ENCODE results near the gene CYGB. TPM values are rescaled to one million over a fixed set of nuclear protein-coding genes. Genes with fewer than 3 reads are reported as not detected.
"Not testable (repeated sequence)": the region's sequence is repeated elsewhere in the genome, so short reads cannot be mapped to it uniquely, and the experiment has no call there.

The CYGB gene
- total RNA-seq, 6 experiments from 2014 or later: 0.26 to 0.66 (median 0.33) TPM

DNA sequence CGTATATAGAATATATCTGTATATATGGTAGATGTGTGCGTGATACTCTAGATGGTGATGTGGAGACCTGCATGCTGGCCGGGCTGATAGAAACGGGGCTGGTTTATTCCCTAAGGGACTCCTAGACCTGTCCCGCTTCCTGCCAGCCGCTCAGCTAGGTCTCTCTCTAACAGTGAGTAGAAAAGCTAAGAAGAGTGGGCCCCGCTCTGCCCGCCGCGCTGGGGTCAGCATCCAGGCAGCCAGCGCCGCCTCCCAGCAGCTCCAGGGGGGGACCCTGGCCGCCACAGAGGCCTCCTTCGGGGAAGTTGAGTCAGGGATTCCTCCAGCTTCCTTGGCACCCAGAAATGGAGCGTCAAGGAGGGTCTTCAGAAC lies 9.4 kb downstream of the CYGB start:
- Mint-ChIP-seq H3K27ac (no peak overlapping the region; the same call in 1 of the 2 replicates), H3K36me3 (ENCODE audit: low read depth) (no peaks in the 10 kb centered on the region), H3K4me3 (no peak overlapping the region), H3K9me3 (no peaks in the 10 kb centered on the region), H3K27me3 (ENCODE audit: insufficient read depth) (no peaks in the 10 kb centered on the region; the same call in 1 of the 2 replicates), H3K4me1 (ENCODE audit: low read depth) (peaks cover 52% of the 10 kb centered on the region)
- DNase-seq: no peak
- TF ChIP-seq, protein P1, sequence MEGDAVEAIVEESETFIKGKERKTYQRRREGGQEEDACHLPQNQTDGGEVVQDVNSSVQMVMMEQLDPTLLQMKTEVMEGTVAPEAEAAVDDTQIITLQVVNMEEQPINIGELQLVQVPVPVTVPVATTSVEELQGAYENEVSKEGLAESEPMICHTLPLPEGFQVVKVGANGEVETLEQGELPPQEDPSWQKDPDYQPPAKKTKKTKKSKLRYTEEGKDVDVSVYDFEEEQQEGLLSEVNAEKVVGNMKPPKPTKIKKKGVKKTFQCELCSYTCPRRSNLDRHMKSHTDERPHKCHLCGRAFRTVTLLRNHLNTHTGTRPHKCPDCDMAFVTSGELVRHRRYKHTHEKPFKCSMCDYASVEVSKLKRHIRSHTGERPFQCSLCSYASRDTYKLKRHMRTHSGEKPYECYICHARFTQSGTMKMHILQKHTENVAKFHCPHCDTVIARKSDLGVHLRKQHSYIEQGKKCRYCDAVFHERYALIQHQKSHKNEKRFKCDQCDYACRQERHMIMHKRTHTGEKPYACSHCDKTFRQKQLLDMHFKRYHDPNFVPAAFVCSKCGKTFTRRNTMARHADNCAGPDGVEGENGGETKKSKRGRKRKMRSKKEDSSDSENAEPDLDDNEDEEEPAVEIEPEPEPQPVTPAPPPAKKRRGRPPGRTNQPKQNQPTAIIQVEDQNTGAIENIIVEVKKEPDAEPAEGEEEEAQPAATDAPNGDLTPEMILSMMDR (IDR thresholded peaks at IDR 0.05): no peak

DNA sequence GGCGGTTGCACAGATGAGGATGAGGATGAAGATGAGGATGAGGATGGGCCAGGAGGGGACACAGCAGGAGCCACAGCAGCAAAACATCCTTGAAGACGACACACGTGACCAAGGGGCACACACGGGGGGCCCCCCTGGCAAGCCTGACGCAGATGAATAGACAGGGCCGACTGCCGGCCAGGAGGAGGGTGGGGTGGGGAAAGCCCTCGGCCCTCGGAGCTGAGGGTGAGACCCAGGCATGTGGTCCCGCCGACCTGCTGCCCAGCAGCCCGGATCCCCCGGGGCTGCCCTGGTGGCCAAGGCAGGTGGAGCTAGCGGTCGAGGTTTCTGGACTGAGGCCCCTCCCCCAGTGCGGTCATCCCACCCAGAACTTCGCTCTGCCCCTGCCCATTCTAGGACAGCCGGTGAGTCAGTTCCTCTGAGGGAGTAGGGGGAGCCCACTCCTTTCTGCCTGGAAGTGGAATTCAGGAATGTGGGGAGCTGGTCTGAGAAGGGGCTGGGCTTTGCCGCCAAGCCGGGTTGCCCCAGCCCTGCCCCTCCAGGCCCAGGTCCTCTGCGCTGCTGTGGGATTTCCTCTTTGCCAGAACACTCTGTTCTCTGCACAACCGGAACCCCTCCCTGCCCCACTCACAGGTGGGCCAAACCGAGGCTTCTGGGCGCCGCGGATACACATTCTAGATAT lies 9.9 kb downstream of the CYGB start:
- TF ChIP-seq, protein P1 (IDR thresholded peaks at IDR 0.05): no peak; the same call in 1 of the 2 replicates
- peak overlapping the region; percentile 39; the same call in 1 of the 2 replicates for H3K4me3 Mint-ChIP-seq

DNA sequence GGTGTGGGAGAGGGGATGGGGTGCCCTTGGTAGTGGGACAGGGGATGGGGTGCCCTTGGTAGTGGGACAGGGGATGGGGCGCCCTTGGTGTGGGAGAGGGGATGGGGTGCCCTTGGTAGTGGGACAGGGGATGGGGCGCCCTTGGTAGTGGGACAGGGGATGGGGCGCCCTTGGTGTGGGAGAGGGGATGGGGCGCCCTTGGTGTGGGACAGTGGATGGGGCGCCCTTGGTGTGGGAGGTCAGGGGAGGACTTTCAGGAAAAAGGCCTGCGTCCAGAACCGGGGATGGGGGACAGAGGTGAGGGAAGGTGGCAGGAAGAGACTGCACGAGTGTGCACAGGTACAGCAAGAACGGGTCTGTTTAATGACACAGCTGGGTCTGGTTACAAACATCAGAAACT lies 10.5 kb downstream of the CYGB start:
- not testable (repeated sequence) for H3K36me3 Mint-ChIP-seq (ENCODE audit: low read depth); H3K9me3 Mint-ChIP-seq; DNase-seq; H3K27ac Mint-ChIP-seq; H3K27me3 Mint-ChIP-seq (ENCODE audit: insufficient read depth)
- peaks cover 54% of the 10 kb centered on the region for H3K4me1 Mint-ChIP-seq (ENCODE audit: low read depth)
- H3K4me3 Mint-ChIP-seq: peak overlapping the region; percentile 39; the same call in 1 of the 2 replicates

More for the DNA sequence above, 9.9 kb downstream of the CYGB start:
- H3K27me3 Mint-ChIP-seq (ENCODE audit: insufficient read depth): no peaks in the 10 kb centered on the region; the same call in 1 of the 2 replicates
- peaks cover 57% of the 10 kb centered on the region for H3K4me1 Mint-ChIP-seq (ENCODE audit: low read depth)
- DNase-seq: no peak
- no peak overlapping the region; the same call in 1 of the 2 replicates for H3K27ac Mint-ChIP-seq
- H3K36me3 Mint-ChIP-seq (ENCODE audit: low read depth): no peaks in the 10 kb centered on the region
- no peaks in the 10 kb centered on the region for H3K9me3 Mint-ChIP-seq

DNA sequence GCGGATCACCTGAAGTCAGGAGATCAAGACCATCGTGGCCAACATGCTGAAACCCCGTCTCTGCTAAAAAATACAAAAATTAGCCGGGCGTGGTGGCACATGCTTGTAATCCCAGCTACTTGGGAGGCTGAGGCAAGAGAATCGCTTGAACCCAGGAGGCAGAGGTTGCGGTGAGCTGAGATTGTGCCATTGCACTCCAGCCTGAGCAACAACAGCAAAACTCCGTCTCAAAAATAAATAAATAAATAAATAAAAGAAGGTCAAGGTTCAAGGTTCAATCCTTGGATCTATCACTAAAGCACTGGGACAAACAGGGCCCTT lies 12.0 kb downstream of the CYGB start:
- DNase-seq: not testable (repeated sequence)

DNA sequence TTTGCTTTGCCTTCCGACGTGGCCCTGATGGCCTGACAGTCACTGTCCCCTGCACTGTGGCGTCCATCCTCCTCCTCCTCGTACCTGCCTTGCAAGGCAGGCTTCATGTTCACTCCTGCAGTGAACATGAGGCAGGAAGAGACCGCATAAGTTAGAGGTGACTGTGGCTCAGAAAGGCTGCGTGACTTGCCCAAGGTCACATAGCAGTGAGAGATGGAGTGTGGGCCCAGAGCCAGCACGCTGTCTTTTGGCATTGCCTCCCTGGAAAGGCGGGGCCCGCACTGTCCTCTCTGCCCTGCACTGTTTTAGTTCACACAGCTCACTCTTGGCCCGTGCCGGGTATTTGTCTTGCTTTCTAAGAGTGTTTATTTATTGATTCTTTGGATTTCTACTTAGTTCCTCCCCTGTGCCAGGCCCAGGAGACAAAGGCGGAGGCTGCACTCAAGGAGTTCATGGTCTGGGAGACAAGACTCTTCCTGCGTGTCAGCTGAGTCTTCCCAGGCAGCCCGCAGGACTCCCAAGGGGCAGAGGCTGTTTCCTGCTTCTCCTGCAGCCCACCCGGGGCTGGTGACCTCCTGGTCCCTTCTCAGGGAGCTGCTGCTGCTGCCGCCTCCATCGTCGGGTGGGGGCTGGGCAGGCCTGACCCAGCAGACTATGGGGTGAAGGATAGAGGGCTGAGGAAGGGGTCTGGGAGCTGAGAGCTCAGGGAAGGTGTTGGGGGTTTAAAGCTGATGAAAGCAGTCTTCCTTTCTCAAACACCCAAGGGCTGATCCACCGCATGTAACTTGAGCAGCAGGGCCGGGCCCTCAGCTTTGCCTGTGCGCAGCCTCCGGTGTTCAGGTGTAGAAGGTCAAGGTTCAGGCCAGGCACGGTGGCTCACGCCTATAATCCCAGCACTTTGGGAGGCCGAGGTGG lies 12.7 kb downstream of the CYGB start:
- TF ChIP-seq, protein P1 (IDR thresholded peaks at IDR 0.05): no peak
- Mint-ChIP-seq H3K27me3 (ENCODE audit: insufficient read depth) (peaks cover 4% of the 10 kb centered on the region), H3K4me1 (ENCODE audit: low read depth) (peaks cover 40% of the 10 kb centered on the region), H3K36me3 (ENCODE audit: low read depth) (no peaks in the 10 kb centered on the region), H3K4me3 (no peak overlapping the region), H3K9me3 (no peaks in the 10 kb centered on the region), H3K27ac (no peak overlapping the region)
- DNase-seq: no peak

More for the DNA sequence above, 12.0 kb downstream of the CYGB start:
- H3K36me3 Mint-ChIP-seq (ENCODE audit: low read depth); H3K9me3 Mint-ChIP-seq; H3K27ac Mint-ChIP-seq; H3K4me3 Mint-ChIP-seq; H3K27me3 Mint-ChIP-seq (ENCODE audit: insufficient read depth): not testable (repeated sequence)
- peaks cover 47% of the 10 kb centered on the region for H3K4me1 Mint-ChIP-seq (ENCODE audit: low read depth)

DNA sequence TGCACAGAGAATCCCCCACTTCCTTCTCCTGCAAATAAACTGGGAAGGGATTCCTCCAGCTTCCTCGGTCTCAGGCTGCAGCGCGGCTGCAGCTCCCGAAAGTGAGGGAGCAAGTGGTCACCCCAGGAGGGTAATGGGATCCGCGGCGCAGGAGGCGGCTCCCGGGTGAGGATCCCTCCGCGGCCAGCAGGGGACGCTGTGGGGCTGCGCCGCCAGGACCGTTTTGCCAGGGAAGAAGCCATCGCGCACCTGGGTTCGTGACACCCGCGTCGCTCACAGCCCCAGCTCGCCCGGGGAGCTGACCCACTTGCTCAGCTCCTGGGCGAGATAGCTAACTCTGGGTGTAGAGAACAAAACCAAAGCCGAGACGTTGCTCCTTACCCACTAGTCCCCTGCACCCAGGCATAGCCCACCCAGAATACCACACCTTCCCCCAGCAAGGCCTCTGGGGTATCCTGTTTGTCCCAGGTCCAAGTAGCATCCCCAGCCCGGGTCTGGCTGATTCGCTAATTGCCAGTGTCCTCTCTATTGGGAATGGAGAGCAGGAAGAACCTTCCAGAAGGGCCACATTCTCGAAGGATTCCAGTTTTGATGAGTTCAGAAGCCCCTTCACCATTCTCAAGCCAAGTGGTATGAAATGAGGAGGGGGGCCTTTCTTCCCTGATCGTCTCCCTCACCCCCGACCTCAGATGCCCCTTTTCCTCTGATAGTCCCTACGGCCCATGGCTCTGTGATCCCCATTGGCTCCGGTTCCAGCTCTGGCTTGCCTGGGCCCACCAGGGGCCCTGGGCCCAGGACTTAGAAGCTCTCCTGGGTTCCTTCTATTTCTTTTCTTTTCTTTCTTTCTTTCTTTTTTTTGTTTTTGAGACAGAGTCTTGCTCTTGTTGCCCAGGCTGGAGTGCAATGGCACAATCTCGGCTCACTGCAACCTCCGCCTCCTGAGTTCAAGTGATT lies 14.1 kb downstream of the CYGB start:
- Mint-ChIP-seq H3K4me1 (ENCODE audit: low read depth) (peaks cover 25% of the 10 kb centered on the region), H3K36me3 (ENCODE audit: low read depth) (no peaks in the 10 kb centered on the region), H3K27ac (no peak overlapping the region), H3K9me3 (no peaks in the 10 kb centered on the region), H3K4me3 (peak overlapping the region; percentile 40; the same call in 1 of the 2 replicates), H3K27me3 (ENCODE audit: insufficient read depth) (peaks cover 6% of the 10 kb centered on the region)
- TF ChIP-seq, protein P1 (IDR thresholded peaks at IDR 0.05): peak; percentile 100
- peak; percentile 26 for DNase-seq

DNA sequence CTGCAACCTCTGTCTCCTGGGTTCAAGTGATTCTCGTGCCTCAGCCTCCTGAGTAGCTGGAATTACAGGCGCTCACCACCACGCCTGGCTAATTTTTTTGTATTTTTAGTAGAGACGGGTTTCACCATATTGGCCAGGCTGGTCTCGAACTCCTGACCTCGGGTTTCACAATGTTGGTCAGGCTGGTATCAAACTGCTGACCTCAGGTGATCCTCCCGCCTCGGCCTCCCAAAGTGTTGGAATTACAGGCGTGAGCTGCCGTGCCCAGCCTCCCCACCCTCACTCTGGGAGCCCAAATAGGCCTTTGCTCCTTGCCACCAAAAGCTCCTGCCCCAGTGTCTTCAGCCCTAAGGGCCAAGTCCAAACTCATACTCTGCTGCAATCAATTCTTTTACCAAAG lies 15.8 kb downstream of the CYGB start:
- H3K4me1 Mint-ChIP-seq (ENCODE audit: low read depth): peaks cover 18% of the 10 kb centered on the region
- not testable (repeated sequence) for H3K36me3 Mint-ChIP-seq (ENCODE audit: low read depth); H3K27ac Mint-ChIP-seq; H3K4me3 Mint-ChIP-seq; H3K27me3 Mint-ChIP-seq (ENCODE audit: insufficient read depth); H3K9me3 Mint-ChIP-seq; DNase-seq

Measured in HFFc6 (cell line).